Measurements from ENCODE around the gene LRP1B.

Gene LRP1B

GRCh38 chr2:141062031-141062430 lies 1068.8 kb downstream of the LRP1B start:
- DNase-seq, result no peak

- no peak for DNase-seq
These were observed 1072.3 kb downstream of the LRP1B start for GRCh38 chr2:141058556-141058955.

- no peak for DNase-seq
These were observed 1075.3 kb downstream of the LRP1B start for GRCh38 chr2:141055531-141055930.

- DNase-seq, result no peak
These were observed 1081.9 kb downstream of the LRP1B start for GRCh38 chr2:141048951-141049350.

GRCh38 chr2:141041281-141041680 lies 1089.5 kb downstream of the LRP1B start:
- DNase-seq, result no peak

- DNase-seq, result no peak
These were observed 1092.5 kb downstream of the LRP1B start for GRCh38 chr2:141038341-141038740.

- no peak for DNase-seq
These were observed 1093.5 kb downstream of the LRP1B start for GRCh38 chr2:141037361-141037760.

GRCh38 chr2:141035846-141036420 lies 1094.9 kb downstream of the LRP1B start:
- no peak for DNase-seq

GRCh38 chr2:141029428-141030078 lies 1101.3 kb downstream of the LRP1B start:
- no peak for DNase-seq

GRCh38 chr2:141027221-141027620 lies 1103.6 kb downstream of the LRP1B start:
- DNase-seq, result no peak

- DNase-seq, result no peak
These were observed 1109.2 kb downstream of the LRP1B start for GRCh38 chr2:141021611-141022010.

GRCh38 chr2:141021109-141021508 lies 1109.7 kb downstream of the LRP1B start:
- DNase-seq, result no peak

- DNase-seq, result no peak
These were observed 1110.5 kb downstream of the LRP1B start for GRCh38 chr2:141020346-141020745.

GRCh38 chr2:141015341-141016047 lies 1115.3 kb downstream of the LRP1B start:
- DNase-seq, result no peak

- no peak for DNase-seq
These were observed 1126.7 kb downstream of the LRP1B start for GRCh38 chr2:141003967-141004657.

- DNase-seq, result no peak
These were observed 1129.1 kb downstream of the LRP1B start for GRCh38 chr2:141001750-141002149.

GRCh38 chr2:140998577-140998976 lies 1132.2 kb downstream of the LRP1B start:
- no peak for DNase-seq

- no peak for DNase-seq
These were observed 1132.8 kb downstream of the LRP1B start for GRCh38 chr2:140998017-140998416.

- no peak for DNase-seq
These were observed 1136.0 kb downstream of the LRP1B start for GRCh38 chr2:140994856-140995255.

GRCh38 chr2:140990416-140990815 lies 1140.4 kb downstream of the LRP1B start:
- DNase-seq, result no peak

GRCh38 chr2:140988597-140988996 lies 1142.2 kb downstream of the LRP1B start:
- DNase-seq, result no peak

GRCh38 chr2:140986456-140986855 lies 1144.4 kb downstream of the LRP1B start:
- DNase-seq, result no peak

GRCh38 chr2:140975237-140975636 lies 1155.6 kb downstream of the LRP1B start:
- no peak for DNase-seq

GRCh38 chr2:140972724-140973123 lies 1158.1 kb downstream of the LRP1B start:
- DNase-seq, result no peak

Data from activated CD8-positive, alpha-beta memory T cell treated with anti-CD3 and anti-CD28 coated beads, Interleukin-2, amount 50 U/mL, for 48 hours (primary cell).